ENCODE results near the gene PRKAR2B. TPM values are rescaled to one million over a fixed set of nuclear protein-coding genes. Genes with fewer than 3 reads are reported as not detected.

PRKAR2B gene
- total RNA-seq, 6 experiments from 2014 or later, result 3.6 to 9.7 (median 8.7) TPM

- no peaks in the 10 kb centered on the region; the same call in 1 of the 2 replicates for H3K27me3 Mint-ChIP-seq (ENCODE audit: insufficient read depth)
- H3K36me3 Mint-ChIP-seq (ENCODE audit: low read depth), result 0 out of 2 replicates have a peak, but pooled peaks cover 5% of the 10 kb centered on the region
Measured at GRCh38 chr7:107057474-107057833, 12.9 kb downstream of the PRKAR2B start.

GRCh38 chr7:107059468-107059867 lies 15.0 kb downstream of the PRKAR2B start:
- DNase-seq, result no peak

More at GRCh38 chr7:107057474-107057833, 12.9 kb downstream of the PRKAR2B start:
- DNase-seq, result no peak
- H3K9me3 Mint-ChIP-seq, result peaks cover 10% of the 10 kb centered on the region; the same call in 1 of the 2 replicates
- no peak overlapping the region for H3K27ac Mint-ChIP-seq
- TF ChIP-seq CTCF (IDR thresholded peaks at IDR 0.05), result no peak
- no peak overlapping the region for H3K4me3 Mint-ChIP-seq
- no peaks in the 10 kb centered on the region for H3K4me1 Mint-ChIP-seq (ENCODE audit: low read depth)

GRCh38 chr7:107063245-107064120 lies 19.0 kb downstream of the PRKAR2B start:
- Mint-ChIP-seq H3K27me3 (ENCODE audit: insufficient read depth) (no peaks in the 10 kb centered on the region; the same call in 1 of the 2 replicates), H3K4me3 (no peak overlapping the region), H3K9me3 (no peaks in the 10 kb centered on the region), H3K4me1 (ENCODE audit: low read depth) (peaks cover 9% of the 10 kb centered on the region), H3K36me3 (ENCODE audit: low read depth) (no peaks in the 10 kb centered on the region), H3K27ac (no peak overlapping the region)
- no peak for DNase-seq
- no peak for TF ChIP-seq CTCF (IDR thresholded peaks at IDR 0.05)

More at GRCh38 chr7:107059468-107059867, 15.0 kb downstream of the PRKAR2B start:
- Mint-ChIP-seq H3K4me3 (no peak overlapping the region), H3K36me3 (ENCODE audit: low read depth) (0 out of 2 replicates have a peak, but pooled peaks cover 5% of the 10 kb centered on the region), H3K9me3 (peaks cover 10% of the 10 kb centered on the region; the same call in 1 of the 2 replicates), H3K27ac (no peak overlapping the region), H3K27me3 (ENCODE audit: insufficient read depth) (no peaks in the 10 kb centered on the region; the same call in 1 of the 2 replicates), H3K4me1 (ENCODE audit: low read depth) (no peaks in the 10 kb centered on the region)
- TF ChIP-seq CTCF (IDR thresholded peaks at IDR 0.05), result no peak

GRCh38 chr7:107064255-107064654 lies 19.8 kb downstream of the PRKAR2B start:
- Mint-ChIP-seq H3K27ac (no peak overlapping the region), H3K4me1 (ENCODE audit: low read depth) (peaks cover 12% of the 10 kb centered on the region), H3K4me3 (no peak overlapping the region), H3K9me3 (no peaks in the 10 kb centered on the region), H3K27me3 (ENCODE audit: insufficient read depth) (no peaks in the 10 kb centered on the region; the same call in 1 of the 2 replicates), H3K36me3 (ENCODE audit: low read depth) (no peaks in the 10 kb centered on the region)
- TF ChIP-seq CTCF (IDR thresholded peaks at IDR 0.05), result no peak
- DNase-seq, result no peak

GRCh38 chr7:107065929-107066247 lies 21.4 kb downstream of the PRKAR2B start:
- DNase-seq, result no peak
- H3K27me3 Mint-ChIP-seq (ENCODE audit: insufficient read depth), result no peaks in the 10 kb centered on the region; the same call in 1 of the 2 replicates
- peaks cover 12% of the 10 kb centered on the region for H3K4me1 Mint-ChIP-seq (ENCODE audit: low read depth)

More at GRCh38 chr7:107065929-107066247, 21.4 kb downstream of the PRKAR2B start:
- H3K9me3 Mint-ChIP-seq, result no peaks in the 10 kb centered on the region
- H3K27ac Mint-ChIP-seq, result no peak overlapping the region
- no peaks in the 10 kb centered on the region for H3K36me3 Mint-ChIP-seq (ENCODE audit: low read depth)
- no peak for TF ChIP-seq CTCF (IDR thresholded peaks at IDR 0.05)
- H3K4me3 Mint-ChIP-seq, result no peak overlapping the region

Measured in HFFc6 (cell line).